Thoracic aorta (tissue), 2 donors: Measurements from ENCODE around the gene ATG16L2. TPM values are rescaled to one million over a fixed set of nuclear protein-coding genes. Genes with fewer than 3 reads are reported as not detected.

Experiments used
- ATAC-seq: fragments of 150-250 bp; one replicate; pipeline ENCODE4 v1.8.0; 2017; ENCODE audit warnings: low read depth; ENCODE audit not compliant: insufficient number of reproducible peaks, low FRiP score
- DNase-seq: peaks from one replicate; pipeline ENCODE4 v3.0.0-alpha.2; 2020; ENCODE audit warnings: low spot score
- H3K27ac ChIP-seq, 2 donors: fragments of 200-600 bp; sonication (generic); 1 replicate in 1 of 2; 2 replicates in 1 of 2; pipeline ENCODE4 v1.5.1; 2016; ENCODE audit warnings: mild to moderate bottlenecking in 2 of 2, moderate library complexity in 2 of 2
- H3K27me3 ChIP-seq: fragments of 200-600 bp; sonication (generic); replicated peaks from 2 replicates; pipeline ENCODE4 v1.6.0; 2016; ENCODE audit warnings: mild to moderate bottlenecking; ENCODE audit not compliant: insufficient read depth
- H3K36me3 ChIP-seq: fragments of 200-600 bp; sonication (generic); one replicate; pipeline ENCODE4 v1.5.1; 2016
- H3K4me1 ChIP-seq, 2 donors: fragments of 200-600 bp; sonication (generic); 1 replicate in 1 of 2; 2 replicates in 1 of 2; pipeline versions ENCODE4 v1.5.1 to v1.6.0; 2016; ENCODE audit warnings: low read depth in 2 of 2, mild to moderate bottlenecking in 1 of 2; ENCODE audit not compliant: control insufficient read depth in 1 of 2
- H3K4me3 ChIP-seq: fragments of 200-600 bp; sonication (generic); 2 replicates; pipeline ENCODE4 v1.5.1; 2016; ENCODE audit warnings: mild to moderate bottlenecking
- H3K9me3 ChIP-seq: fragments of 200-600 bp; sonication (generic); 2 replicates; pipeline ENCODE4 v1.5.1; 2016
- CTCF ChIP-seq: fragments of 200-600 bp; sonication (generic); IDR thresholded peaks from one replicate; pipeline ENCODE4 v1.5.1; 2019; ENCODE audit warnings: antibody characterized with exemption
- total RNA-seq, 2 donors: library from RNA; depleted of rRNA; stranded (reverse); fragments of >200 nt; gene quantifications; one replicate each; pipeline versions ENCODE4 v1.1.0 to v1.2.3, GENCODE V29; 2016

ATG16L2 gene
- total RNA-seq, 2 donors from 2014 or later = 36.0 to 65.5 TPM

DNA sequence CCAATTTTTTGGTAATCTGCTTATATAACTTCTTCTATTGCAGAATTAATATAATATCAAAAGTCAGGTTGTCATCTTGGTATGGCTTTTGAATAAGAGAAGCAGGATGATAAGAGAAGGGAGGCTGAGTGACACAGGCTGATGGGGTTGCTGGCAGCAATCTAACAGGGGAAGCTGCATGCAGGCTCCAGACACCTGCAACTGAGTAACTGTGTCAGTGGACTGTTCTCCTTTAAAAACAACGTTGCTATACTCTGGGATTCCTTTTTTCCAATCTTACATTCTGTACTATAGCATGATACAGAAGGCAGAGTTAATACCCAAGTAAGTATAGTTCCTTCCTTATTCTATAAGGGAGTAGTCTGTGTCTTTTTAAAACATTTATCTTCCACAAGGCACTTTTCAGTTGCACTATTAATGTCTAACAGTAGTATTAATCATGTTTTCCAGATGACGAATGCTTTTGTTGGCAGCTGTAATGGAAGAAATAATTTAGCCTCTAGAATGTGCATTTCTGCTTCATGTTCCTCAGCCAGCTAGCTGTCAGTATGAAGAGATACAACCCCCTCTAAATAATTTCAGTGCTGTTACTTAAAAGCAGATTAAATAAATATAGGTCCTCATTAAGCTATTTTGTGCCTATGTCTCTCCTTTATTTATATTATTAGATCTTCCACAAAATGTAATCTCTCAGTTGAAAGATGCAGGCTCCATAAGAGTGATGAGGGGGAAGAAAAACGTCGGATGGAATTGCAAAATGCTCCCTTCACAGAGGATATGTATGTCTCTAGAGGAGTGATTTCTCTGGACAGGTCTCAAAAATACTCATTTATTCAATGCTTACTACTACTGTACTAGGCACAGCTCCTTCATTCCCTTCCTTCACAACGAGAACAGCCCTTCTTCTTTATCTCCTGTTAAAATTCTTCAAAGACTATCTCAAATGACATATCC, 50.8 kb downstream of the ATG16L2 start:
- H3K4me1 ChIP-seq = peaks cover 20 to 52% of the 10 kb centered on the region in 2 donors
- ATAC-seq (no peak), DNase-seq (no peak)
- no peaks in the 10 kb centered on the region for H3K27me3 ChIP-seq
- peak overlapping the region; percentile 70 to 78 for H3K27ac ChIP-seq
- TF ChIP-seq CTCF = peak; percentile 13
- no peaks in the 10 kb centered on the region for H3K36me3 ChIP-seq
- H3K4me3 ChIP-seq = peak overlapping the region; percentile 18
- H3K9me3 ChIP-seq = no peaks in the 10 kb centered on the region

GRCh38 chr11:72867970-72868369, 53.8 kb downstream of the ATG16L2 start:
- TF ChIP-seq CTCF = no peak
- Histone ChIP-seq H3K4me1 (peaks cover 20 to 54% of the 10 kb centered on the region in 2 donors), H3K4me3 (no peak overlapping the region), H3K9me3 (no peaks in the 10 kb centered on the region), H3K36me3 (no peaks in the 10 kb centered on the region), H3K27ac (no peak overlapping the region), H3K27me3 (no peaks in the 10 kb centered on the region)
- ATAC-seq (no peak), DNase-seq (no peak)

GRCh38 chr11:72869831-72870230, 55.6 kb downstream of the ATG16L2 start:
- peaks cover 13 to 36% of the 10 kb centered on the region in 2 donors for H3K4me1 ChIP-seq
- ATAC-seq (no peak), DNase-seq (no peak)
- no peaks in the 10 kb centered on the region for H3K27me3 ChIP-seq
- peak overlapping the region in 1 of 2 donors; percentile 30 for H3K27ac ChIP-seq
- no peaks in the 10 kb centered on the region for H3K9me3 ChIP-seq
- no peak for TF ChIP-seq CTCF
- no peaks in the 10 kb centered on the region for H3K36me3 ChIP-seq
- no peak overlapping the region for H3K4me3 ChIP-seq

DNA sequence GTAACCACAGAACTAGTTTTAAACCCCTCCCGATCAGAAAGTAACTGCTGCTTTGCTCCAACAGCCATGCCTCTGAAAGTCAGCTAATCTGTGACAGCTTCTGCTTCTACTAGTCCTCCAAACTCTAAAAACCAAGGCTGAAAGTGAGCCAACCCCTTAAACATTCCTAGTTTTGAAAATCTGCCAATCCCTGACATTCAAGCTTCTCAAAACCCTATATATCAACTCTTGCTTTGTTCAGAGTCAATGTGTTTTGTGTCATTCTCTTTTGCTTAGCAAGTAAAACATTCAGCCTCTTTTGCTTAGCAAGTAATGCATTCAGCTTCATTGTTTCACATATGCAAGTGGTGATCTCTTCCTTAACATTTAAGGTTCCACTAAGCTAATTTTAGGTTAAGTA, 56.9 kb downstream of the ATG16L2 start:
- Histone ChIP-seq H3K4me3 (no peak overlapping the region), H3K27ac (peak overlapping the region in 1 of 2 donors; percentile 7), H3K4me1 (peaks cover 8 to 24% of the 10 kb centered on the region in 2 donors), H3K27me3 (no peaks in the 10 kb centered on the region), H3K36me3 (no peaks in the 10 kb centered on the region), H3K9me3 (no peaks in the 10 kb centered on the region)
- no peak for ATAC-seq
- DNase-seq = no peak
- no peak for TF ChIP-seq CTCF

DNA sequence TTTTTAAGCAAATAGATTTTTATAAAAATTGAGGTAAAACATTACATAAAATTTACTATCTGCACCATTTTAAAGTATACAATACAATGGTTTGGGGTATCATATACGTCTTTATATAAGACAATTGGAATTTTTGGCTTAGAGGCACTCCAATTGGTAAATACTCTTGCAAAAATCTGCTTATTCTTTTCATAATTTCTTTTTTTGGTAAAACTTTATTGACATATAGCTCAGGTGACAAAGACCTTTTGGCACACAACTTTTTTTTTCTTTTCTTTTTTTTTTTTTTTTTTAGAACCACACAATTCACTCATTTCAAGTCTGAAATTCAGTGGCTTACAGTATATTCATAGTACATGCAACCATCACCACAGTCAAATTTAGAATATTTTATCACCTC, 57.8 kb downstream of the ATG16L2 start:
- Histone ChIP-seq H3K4me1 (peaks cover 8 to 17% of the 10 kb centered on the region in 2 donors), H3K36me3 (no peaks in the 10 kb centered on the region), H3K4me3 (no peak overlapping the region), H3K27ac (no peak overlapping the region), H3K27me3 (no peaks in the 10 kb centered on the region), H3K9me3 (no peaks in the 10 kb centered on the region)
- TF ChIP-seq CTCF = no peak
- DNase-seq (no peak), ATAC-seq (no peak)
